Inflammatory macrophage treated with lipopolysaccharide for 4 hours (primary cell): ENCODE measurements around the gene FOCAD.

Experiments
- DNase-seq: peaks from one replicate; pipeline ENCODE4 v3.0.0-alpha.2; 2020

The FOCAD gene

DNA sequence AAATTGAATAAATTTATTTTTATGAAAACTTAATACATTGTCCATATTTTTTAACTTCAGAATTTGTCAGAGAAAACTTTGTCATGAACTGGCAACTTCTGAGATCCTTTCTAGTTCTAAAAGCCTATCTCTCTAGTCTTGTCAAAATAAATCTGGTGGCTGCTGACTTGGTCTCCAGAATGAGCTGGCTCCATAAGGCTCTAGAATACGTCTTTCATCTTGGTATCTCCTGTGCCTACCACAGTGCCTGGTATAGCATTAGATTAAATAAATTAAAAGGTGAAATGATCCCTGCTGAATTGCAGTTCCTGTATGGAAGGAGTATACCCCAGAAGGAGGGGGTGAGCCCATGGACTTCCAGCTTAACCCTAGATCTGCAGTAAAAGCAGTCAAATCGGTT, 2.6 kb upstream of the FOCAD start:
- no peak for DNase-seq

DNA sequence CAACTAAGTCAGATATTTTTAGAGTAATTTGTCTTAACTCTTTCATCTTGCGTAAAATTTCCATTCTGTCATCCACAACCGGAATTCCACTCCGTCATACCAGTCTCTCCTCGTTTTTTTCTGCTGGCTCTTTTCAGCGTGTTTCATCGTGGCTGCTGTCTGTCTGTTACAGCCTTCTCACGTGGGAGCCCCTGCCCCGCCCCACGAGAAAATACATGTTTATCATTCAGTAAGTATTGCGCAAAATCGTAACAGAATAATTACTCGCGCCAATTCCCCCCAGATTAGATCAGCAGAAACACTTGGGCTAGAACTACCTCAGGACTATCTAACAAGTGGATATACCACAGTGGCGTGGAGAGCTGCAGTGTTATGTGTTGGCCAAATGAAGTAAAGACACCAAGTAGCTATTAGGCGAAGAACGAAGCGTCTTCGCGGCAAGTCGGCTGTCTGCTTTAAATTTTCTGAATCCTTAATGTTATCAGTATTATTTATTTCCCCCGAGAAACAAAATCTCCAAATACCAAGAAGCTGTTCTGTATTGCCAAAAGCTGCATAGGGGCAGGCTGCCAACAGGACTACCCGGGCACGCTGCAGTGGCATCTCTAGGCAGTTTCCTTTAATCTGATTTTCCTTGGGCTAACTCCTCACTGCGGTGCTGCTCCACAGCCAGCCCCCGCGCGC, 566 bp upstream of the FOCAD start:
- DNase-seq, result peak; percentile 62

DNA sequence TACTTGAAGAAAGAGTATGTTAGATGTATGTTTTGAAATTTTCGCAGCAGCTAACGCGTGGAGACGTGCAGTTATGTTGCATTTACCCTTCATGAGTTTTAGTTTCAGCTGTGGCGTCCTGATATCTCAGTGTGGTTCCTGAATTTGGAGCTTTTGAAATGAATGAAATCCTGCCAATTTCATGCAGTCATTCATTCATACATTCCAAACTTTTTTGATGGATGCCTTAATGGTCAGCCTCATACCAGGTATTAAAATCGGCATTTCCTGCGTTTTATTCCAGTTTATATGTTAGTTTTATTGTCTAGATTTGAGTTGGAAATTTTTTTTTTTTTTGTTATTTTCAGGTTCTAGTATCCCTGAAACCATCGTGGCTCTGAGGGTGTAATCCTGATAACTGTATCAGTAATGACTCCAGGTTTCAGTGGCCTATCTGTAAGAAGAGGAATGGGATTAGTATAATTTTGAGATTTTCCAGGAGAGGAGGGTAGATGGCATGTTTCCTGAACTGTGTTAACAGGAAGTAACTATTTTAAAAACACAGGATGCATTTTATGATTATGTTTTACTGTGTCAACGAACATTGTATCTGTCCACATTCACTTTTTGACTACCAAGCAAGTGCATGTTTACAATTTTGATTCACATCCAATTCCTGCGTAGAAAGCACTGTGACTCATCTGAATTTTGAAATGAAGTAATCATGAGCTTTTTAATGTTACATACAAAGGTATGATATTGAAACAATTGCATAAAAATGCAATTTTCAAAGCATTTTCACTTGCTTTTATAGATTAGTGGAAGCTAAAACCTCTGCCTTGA, 1.0 kb downstream of the FOCAD start:
- peak; percentile 78 for DNase-seq

DNA sequence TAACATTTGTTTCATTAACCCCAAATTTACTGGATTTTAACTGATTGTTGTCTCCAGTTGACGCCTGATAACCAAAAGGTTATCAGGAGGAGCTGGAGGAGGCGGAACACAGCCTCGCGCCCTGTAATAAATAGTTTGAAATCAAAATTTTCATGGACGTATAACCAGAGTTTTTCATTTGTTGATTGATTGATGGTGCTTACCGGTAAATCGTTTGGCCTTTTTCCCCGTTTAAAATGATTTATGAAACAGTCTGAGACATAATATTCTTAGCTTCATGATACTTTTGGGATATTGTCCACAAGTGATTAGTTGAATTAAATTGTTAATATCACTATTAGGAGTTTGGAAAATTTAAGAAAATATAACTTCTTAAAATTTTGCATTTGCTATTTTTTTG, 1.7 kb downstream of the FOCAD start:
- no peak for DNase-seq

DNA sequence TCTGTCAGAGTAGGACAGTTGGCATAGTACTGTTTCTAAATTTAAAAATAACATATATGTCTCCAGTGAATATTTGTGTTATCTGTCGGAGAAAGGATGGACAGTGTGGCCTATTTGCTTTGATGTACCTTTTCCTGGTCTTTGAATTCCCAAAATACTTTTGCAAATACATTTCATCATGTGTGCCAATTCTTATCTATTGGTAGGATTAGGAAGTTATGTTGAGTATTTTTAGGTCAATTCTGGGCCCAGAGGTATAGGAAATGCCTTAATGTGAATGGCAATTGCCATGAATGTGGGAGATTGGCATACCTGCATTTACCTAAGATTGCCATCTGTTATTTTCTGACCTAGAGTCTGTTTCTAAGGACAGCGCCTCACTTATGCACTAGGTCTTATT, 5.8 kb downstream of the FOCAD start:
- no peak for DNase-seq

DNA sequence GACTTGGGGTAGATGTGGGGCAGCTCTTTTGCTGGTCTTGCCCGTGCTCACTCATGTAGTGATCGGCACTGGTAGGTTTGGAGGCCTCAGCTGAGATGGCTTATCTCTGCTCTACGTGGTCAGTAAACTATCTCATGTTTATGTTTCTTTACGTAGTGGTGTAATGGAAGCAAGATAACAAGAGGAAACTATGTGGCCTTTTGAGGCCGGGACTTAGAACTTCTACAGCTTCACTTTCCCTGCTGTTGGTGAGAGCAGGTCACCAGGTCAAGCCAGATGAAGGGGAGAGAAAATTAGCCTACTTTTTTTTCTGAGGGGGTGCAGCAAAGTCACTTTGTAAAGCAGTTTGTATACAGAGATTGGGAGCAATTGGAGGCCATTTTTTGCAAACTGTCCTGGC, 8.5 kb downstream of the FOCAD start:
- DNase-seq, result no peak

DNA sequence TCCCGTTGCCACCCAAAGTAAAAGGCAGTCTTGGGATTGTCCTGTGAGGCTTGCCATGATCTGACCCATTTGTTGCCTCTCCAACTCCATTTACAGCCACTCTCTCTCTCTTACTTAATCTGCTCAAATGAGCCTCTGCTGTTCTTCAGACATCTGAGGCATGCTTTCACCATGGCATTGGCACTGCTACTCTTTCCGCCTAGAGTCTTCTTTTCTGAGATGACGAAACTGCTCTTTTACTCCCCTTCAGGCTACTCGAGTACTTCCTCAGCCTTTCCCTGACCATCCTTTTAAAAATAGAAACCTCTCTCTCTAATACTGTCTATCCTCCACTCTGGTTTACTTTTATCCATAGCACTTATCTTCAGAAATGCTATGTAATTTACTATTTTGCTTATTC, 9.0 kb downstream of the FOCAD start:
- DNase-seq, result peak; percentile 11

DNA sequence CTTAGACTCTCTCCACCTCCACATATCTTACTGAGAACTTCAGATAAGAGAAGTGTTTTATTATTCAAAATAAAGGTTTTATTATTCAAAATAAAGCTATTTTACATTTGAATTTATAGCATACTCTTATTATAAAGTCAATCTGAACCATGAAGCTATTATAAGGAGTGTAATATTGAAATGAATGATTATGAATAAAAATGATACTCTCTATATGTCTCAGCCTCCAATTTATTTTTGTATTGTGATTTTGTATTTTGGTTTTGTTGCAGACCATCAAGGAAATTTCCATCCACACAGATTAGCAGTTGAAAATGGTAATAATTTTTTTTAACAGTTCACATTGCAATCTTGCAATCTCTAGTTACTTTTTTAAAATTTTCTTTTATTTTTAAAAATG, 10.2 kb downstream of the FOCAD start:
- no peak for DNase-seq

DNA sequence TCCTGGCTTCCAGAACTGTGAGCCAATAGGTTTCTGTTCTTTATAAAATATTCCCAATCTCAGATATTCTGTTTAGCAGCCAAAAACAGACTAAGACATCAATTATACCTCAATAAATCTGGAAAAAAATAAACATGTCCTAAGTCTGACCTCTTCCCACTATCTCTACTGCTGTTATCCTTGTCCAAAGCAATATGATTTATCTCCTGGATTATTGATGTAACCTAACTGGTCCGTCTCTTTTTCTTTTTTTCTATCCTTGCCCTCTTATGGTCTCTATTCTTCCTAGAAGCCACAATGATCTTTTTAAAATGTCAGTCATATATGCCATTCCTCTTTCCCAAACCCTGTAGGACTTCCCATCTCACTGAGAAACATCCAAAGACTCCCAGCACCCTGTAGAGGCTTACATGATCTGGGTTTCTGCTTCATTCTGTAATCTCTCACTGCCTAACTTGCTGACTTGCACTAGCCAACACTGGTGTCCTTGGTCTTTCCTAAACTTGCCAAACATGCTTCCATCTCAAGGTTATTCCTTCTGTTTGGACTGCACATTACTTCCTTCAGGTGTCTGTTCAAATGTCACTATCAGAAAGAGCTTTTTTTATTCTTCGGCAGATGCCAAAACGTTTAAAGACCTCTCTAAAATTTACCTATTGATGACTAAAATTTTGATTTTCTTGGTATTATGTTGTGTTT, 13.1 kb downstream of the FOCAD start:
- DNase-seq, result no peak

DNA sequence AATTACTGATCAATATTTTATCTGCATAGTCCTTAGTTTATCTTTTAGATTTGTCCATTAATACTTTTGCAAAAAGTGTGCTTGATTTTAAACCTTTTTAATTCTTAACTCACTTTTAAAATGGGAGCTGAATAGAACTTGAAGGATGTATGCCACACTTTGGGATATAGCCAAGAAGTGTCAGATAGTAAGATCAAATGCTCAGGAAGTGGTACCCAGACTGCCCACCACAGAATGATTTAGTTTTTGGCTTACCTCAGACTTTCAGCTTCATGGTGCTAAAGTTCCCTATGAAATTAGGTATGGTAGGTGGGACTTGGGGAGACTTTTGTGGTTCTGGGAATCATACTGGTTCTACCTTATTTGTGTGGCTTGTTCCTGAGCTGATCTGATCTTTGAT, 14.7 kb downstream of the FOCAD start:
- DNase-seq, result no peak

DNA sequence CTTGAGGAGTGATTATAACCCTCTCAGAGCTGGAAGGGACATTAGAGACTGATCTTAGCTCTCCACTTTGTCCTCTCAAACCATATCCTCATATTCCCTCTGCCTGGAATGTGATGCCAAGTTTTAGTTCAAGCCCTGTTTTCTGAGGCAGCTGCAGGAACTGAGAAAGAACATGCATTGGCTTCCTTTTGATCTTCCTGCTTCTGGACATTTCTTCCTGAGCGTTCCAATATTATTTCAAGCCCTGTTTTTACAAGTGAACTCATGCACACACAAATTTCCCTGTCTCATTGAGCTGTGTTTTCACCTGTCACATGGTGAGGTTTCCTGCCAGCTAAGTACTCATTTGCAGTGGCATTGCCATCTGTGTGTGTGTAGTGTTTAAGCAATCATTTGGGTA, 17.0 kb downstream of the FOCAD start:
- DNase-seq, result no peak

DNA sequence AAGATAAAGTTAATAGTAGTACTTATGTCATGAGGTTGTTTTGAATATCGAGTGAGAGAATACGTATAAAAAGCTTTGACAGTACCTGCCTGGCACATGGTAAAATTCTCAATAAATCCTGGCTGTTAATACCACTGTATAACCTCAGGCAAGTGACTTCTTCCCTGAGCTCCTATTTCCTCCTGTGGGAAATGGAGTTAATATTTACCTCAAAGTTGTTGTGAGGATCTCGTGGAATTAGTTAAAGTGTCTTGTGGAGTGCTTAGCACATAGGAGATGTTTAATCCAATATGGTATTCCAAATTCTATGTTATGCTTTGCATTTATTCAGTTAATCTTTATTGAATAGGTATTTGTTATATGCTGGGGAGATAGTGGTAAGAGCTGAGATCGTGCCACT, 18.5 kb downstream of the FOCAD start:
- no peak for DNase-seq

DNA sequence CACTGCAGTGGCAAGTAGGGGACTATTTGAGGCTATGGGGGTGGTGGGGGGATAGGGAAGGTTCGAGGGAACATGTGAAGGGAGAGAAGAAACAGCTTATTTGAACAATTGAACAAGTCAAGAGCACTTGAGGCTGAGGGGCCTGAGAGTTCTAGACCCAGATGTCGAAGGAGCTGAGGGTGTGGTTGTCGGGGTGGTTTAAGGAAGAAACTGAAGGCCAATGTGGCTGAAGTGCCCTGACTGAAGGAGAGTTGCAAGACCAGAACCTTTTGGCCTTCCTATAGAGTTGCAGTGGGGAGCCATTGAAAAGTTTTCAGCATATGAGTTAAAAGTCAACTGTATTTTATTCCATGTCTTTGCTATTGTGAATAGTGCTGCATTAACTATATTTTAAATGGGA, 19.1 kb downstream of the FOCAD start:
- DNase-seq, result no peak

DNA sequence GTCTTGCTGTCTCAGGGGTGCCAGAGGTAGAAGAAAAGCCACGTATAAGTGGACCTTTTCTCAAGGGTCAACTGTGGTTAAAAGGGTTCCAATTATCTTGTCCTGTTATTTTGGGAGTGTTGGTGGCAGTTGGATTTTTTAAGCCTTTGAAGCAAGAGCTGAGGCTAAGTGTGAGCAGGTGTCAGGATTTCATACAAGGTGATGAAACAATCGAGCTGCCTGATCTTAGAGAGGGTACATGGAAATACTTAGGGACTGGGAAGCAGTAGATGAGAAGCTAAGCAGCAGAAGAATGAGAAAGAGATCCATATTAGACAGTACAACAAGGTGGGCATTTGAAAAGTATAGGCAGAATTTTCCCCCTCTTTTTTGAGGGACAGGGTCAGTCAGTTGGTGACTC, 23.6 kb downstream of the FOCAD start:
- DNase-seq, result no peak

DNA sequence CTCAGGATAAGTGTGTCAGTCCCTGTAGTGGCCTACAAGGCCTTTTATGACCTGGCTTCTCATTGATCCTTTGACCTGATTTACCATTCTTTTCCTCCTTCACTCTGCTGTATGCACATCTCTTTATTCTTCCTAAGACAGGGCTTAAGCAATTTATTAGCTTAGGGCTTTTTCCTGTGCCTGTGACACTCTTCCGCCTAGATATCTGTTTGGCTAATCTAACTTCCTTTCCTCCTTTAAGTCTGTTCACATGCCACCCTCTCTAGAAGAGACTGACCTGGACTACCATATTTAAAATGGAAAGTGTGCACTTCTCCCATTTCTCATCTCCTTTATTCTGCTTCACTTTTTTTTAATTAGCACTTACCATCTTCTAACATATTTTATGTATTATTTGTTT, 29.1 kb downstream of the FOCAD start:
- no peak for DNase-seq

DNA sequence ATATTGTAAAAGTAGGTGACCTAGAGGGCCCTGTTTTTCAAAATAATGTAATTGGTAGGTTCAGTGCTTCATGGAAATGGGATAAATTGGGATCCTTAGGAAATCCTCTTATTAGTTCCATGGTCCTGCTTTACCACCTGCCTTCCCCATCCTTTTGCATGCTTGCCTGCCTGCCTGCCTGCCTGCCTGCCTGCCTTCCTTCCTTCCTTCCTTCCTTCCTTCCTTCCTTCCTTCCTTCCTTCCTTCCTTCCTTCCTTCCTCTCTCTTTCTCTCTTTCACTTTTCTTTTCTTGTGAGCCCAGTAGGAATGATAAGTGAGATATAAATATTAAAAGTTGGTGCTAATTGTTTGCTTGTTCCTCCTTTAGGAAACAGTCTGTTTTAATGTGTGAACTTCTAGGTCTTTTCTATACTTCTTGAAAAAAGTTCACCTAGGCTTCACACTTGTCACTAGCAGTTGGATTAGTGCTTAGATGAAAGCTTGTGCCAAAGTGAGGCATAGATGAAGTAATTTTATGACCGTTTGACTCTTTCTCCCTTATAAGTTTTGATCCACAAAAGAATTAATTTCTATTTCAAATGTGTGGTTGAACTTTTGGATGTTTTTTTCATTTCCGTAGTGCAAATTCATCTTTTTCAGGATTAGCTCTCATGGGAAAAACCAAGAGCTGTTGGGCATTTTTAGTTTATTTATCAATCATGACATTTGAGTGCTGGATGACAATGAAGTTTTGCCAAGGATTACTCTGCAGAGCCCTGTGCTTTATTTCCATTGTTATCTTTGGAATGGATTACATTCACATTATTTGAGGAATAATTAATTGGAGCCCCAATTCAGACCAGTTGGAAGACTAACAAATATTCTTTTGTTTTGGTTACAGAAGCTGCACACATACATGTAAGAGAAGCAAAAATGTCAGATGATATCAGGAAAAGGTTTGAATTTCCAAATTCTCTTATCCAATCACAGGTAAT, 30.7 kb downstream of the FOCAD start:
- DNase-seq, result no peak

DNA sequence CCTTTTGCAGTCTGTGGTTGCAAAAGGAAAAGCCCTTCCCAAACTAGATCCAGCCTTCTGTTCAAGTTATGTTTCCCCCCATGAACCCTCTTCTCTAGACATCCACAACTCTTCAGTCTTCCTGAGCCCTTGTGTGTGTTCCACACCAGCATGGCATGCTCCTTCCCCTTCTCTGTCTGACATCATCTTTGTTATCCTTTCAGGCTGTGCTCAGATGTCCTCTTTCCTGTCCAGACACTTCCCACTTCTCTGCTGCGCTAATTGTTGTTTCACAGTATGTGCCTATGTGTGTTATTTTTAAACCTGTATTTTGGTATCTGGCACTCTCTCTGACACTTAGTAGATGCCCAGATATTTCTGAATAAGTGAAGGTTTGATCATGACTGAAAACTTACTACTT, 38.2 kb downstream of the FOCAD start:
- peak; percentile 36 for DNase-seq

DNA sequence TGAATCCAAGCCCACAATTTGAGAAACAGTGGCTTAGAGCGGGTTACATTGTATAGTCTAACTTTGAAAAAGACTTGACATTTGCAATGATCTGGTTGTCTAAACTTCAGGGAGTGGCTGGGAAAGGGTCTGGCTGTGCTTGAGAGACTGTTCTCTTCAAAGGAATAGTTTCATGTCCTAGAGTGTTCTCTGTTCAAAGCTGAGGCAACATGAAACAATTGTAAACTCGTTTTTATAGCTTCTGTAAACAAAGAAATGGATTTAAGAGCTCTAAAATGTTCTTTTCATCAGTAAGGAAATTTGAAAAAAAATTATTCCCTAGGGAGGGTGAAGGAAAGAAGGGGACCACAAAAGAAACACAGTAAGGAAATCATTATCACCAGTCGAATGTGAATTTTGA, 41.6 kb downstream of the FOCAD start:
- no peak for DNase-seq

DNA sequence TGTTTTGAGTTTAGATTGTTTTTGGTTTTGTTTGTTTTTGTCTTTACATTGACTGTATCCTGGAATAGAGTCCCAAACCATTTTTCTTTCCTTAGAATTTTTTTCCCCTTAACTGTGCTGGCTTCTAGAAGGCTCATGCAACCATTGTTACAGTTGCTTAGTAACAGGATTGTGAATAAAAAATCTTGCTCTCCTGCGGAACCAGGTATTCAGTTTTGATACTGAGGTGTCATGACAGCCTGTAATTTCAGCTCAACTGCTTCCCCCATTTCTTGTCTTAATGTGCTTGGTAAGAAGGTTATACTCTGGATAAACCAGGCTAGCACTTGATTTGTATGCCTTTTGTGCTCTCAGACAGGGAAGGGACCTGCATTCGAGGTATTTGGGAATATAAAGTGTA, 42.1 kb downstream of the FOCAD start:
- no peak for DNase-seq

DNA sequence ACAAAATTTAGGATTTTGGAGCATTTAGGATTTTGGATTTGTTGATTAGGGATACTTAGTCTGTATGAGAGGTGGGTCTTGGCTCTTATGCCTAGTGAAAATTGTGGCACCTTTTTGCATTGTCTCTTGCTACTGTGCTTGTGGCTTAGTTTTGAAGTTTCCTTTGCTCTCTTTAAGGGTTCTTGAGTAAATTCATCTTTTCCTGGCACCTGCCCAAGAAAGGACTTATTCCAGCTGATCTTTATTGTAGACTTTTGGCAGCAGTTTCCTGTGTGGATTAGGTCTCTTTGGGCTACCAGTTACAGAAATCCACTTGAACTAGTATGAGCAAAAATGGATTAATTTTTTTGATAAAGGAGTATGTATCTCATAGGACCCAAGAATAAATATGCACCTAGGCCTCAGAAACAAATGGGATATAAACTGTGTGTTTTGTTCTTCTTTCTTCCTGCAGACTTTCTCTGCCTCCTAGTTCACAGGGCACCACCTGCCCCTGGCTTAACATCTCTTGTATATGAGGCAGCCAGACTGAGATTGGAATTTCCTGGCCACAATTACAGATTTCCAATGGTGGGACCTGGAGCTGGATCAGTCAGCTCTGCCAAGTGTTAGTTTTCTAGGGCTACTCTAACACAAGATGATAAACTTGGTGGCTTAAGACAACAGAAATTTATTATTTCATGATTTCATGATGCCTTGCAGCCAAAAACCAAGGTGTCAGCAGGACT, 44.6 kb downstream of the FOCAD start:
- DNase-seq, result no peak

DNA sequence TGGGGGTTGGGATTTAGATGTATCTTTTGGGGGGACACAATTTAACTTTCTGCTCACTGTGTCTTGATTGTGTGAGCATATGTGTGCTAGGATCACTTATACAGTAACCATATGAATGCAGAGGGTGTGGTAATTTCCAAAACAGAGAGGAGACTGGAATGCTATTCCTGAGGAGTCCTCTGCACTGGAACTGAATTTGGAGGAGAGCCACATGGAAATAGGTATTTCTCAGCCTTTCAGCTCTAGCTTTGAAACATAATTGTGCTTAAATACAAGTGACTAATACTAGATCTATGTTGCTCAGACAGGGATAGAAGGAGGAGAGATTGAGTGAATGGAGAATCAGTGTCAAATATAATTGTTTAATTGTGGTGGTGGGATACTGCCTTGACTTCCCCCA, 45.5 kb downstream of the FOCAD start:
- DNase-seq, result no peak

DNA sequence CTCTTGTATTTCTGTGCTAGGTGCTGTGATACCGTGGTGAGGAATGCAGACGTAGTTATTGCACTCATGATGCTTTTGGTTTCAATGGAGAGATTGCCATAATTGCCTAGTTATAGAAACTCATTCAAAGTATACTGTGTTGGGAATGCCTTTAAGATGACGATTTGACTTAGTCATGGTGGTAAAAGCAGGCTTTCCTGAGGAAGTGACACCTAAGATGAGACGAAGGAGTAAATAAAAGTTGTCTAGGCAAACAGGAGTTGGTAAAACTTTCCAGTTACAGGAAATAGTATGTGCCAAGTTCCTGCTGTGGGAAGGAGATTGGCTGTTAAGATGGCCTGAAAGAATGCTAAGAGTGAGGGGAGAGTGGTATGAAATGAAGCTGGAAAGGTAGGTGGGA, 48.1 kb downstream of the FOCAD start:
- no peak for DNase-seq
